Fibroblast of the aortic adventitia (primary cell): ENCODE results near the gene NFATC1. TPM values are rescaled to one million over a fixed set of nuclear protein-coding genes. Genes with fewer than 3 reads are reported as not detected.
A peak's percentile ranks its signal among the peaks of the same experiment; 100 is the strongest.

Experiments
- DNase-seq: peaks from one replicate; pipeline ENCODE4 v3.0.0-alpha.2; 2010; ENCODE audit warnings: low read depth
- H3K4me3 ChIP-seq: 2 replicates; pipeline ENCODE4 v1.5.1; 2011; ENCODE audit warnings: low read depth, mild to moderate bottlenecking, control low read depth, low read length, moderate library complexity
- total RNA-seq: library from RNA; depleted of rRNA; stranded (reverse); fragments of >200 nt; gene quantifications from 2 replicates; pipeline ENCODE4 v1.2.3, GENCODE V29; 2012; ENCODE audit warnings: low replicate concordance
- TF ChIP-seq, protein P1 (sequence below): IDR thresholded peaks from 2 replicates; pipeline ENCODE4 v1.5.1; 2011; ENCODE audit warnings: mild to moderate bottlenecking, low read length, control low read depth, inconsistent platforms; ENCODE audit not compliant: insufficient read depth

Gene NFATC1
- total RNA-seq, 1 donor = 3.0 TPM

GRCh38 chr18:79388043-79388442 is 7.7 kb upstream of the NFATC1 start:
- no peak for DNase-seq
- H3K4me3 ChIP-seq = no peak overlapping the region
- TF ChIP-seq, protein P1, sequence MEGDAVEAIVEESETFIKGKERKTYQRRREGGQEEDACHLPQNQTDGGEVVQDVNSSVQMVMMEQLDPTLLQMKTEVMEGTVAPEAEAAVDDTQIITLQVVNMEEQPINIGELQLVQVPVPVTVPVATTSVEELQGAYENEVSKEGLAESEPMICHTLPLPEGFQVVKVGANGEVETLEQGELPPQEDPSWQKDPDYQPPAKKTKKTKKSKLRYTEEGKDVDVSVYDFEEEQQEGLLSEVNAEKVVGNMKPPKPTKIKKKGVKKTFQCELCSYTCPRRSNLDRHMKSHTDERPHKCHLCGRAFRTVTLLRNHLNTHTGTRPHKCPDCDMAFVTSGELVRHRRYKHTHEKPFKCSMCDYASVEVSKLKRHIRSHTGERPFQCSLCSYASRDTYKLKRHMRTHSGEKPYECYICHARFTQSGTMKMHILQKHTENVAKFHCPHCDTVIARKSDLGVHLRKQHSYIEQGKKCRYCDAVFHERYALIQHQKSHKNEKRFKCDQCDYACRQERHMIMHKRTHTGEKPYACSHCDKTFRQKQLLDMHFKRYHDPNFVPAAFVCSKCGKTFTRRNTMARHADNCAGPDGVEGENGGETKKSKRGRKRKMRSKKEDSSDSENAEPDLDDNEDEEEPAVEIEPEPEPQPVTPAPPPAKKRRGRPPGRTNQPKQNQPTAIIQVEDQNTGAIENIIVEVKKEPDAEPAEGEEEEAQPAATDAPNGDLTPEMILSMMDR = no peak

GRCh38 chr18:79389689-79390088 is 6.0 kb upstream of the NFATC1 start:
- no peak for DNase-seq
- TF ChIP-seq, protein P1 = no peak
- H3K4me3 ChIP-seq = no peak overlapping the region

- no peak for DNase-seq
- H3K4me3 ChIP-seq = no peak overlapping the region
- TF ChIP-seq, protein P1 = no peak
Measured at GRCh38 chr18:79392226-79392625, 3.5 kb upstream of the NFATC1 start.

GRCh38 chr18:79393181-79393634 is 2.5 kb upstream of the NFATC1 start:
- no peak for DNase-seq
- TF ChIP-seq, protein P1 = no peak

DNA sequence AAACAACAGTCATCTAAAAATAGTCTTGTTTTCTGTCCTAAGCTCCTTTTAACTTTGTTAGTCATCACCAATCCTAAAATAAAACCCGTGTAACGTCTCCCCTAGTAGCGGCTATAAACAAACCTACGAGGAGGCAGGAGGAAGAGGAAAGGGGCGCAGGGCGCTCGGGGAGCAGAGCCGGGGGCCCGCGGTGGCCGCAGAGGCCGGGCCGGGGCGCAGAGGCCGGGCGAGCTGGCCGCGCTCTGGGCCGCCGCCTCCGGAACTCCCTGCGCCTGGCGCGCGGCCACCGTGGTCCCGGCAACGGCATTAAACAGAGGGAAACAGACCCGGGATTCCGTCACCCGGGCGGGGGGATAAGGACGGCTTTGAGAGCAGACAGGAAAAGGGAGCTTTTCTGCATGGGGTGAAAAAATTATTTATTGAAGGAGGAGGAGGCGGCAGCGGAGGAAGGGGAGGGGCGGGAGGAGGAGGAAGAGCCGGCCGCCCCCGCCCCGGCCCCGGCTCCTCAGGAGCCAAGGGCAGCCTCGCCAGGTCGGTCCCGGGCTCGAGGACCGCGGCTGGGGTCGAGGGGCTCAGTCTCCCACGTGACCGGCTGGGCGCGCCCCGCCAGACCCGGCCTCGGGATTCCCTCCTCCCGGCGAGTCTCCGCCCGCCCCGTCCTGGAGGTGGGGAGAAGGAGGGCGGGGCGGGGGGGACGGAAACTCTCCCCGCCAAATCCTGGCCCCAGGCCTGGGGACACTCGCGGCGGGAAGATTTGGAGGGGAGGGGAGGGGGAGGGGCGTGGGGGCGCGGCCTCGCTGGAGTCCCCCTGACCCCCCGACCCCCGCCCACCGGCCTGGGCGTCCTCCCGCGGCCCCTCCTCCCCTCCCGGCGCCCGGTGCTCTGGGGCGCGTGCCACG is 1.8 kb upstream of the NFATC1 start:
- DNase-seq = peak; percentile 79

More at GRCh38 chr18:79393181-79393634, 2.5 kb upstream of the NFATC1 start:
- no peak overlapping the region for H3K4me3 ChIP-seq

GRCh38 chr18:79394534-79395307 is 1.0 kb upstream of the NFATC1 start:
- peak; percentile 73 for DNase-seq
- TF ChIP-seq, protein P1 = no peak
- H3K4me3 ChIP-seq = peak overlapping the region; percentile 5

More for the DNA sequence above, 1.8 kb upstream of the NFATC1 start:
- TF ChIP-seq, protein P1 = no peak
- peak overlapping the region; percentile 60 for H3K4me3 ChIP-seq
